Erythroblast (primary cell): ENCODE measurements around the gene SCAMP2.

Source experiments
- GATA1 ChIP-seq: IDR thresholded peaks from 2 replicates; pipeline ENCODE4 v1.6.1; 2011; ENCODE audit warnings: low read depth, mild to moderate bottlenecking, control low read depth, low read length, moderate library complexity
- POLR2A ChIP-seq: IDR thresholded peaks from 2 replicates; pipeline ENCODE4 v1.6.1; 2011; ENCODE audit warnings: mild to moderate bottlenecking, low read length

DNA sequence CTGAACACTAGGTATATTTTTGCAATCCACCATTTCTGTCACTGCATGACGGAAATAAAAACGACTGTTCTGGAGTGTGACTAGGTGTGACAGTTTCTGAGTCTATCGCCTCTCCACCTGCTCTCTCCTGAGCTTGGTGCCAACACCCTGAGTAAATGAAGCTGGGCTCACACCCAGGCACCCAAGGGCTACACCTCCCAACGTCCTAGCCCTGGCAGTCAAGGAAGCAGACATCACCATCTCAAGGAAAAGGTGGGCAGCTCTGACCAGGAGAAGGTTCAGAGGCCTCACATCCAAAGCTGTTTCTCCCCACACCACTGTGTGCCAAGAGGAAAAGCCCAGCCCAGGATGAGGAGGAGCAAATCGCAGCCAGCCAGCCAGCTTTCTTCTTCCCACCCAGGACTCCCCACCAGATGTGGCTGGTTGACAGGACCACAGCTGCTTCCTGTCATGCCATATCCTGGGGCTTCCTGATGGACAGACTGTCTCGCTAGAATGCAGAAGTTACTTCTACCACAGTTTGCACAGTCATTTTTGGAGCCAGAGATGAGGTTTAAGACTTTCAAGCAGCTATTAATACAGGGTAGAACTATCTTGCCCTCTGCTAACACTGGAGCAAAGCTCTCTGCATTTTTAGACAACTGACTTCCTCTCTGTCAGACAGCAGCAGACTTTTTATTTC is 3.3 kb downstream of the SCAMP2 start:
- TF ChIP-seq POLR2A (no peak), GATA1 (no peak)
